ENCODE data around the gene PROM1.

The PROM1 gene, protein sequence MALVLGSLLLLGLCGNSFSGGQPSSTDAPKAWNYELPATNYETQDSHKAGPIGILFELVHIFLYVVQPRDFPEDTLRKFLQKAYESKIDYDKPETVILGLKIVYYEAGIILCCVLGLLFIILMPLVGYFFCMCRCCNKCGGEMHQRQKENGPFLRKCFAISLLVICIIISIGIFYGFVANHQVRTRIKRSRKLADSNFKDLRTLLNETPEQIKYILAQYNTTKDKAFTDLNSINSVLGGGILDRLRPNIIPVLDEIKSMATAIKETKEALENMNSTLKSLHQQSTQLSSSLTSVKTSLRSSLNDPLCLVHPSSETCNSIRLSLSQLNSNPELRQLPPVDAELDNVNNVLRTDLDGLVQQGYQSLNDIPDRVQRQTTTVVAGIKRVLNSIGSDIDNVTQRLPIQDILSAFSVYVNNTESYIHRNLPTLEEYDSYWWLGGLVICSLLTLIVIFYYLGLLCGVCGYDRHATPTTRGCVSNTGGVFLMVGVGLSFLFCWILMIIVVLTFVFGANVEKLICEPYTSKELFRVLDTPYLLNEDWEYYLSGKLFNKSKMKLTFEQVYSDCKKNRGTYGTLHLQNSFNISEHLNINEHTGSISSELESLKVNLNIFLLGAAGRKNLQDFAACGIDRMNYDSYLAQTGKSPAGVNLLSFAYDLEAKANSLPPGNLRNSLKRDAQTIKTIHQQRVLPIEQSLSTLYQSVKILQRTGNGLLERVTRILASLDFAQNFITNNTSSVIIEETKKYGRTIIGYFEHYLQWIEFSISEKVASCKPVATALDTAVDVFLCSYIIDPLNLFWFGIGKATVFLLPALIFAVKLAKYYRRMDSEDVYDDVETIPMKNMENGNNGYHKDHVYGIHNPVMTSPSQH

GRCh38 chr4:16083241-16084191 lies at the start of gene PROM1:
TSS of gene PROM1 (minus strand) at chr4:16084023. CDS start at chr4:16075906, 8,117 bp downstream.
- TF ChIP-seq, protein P1, sequence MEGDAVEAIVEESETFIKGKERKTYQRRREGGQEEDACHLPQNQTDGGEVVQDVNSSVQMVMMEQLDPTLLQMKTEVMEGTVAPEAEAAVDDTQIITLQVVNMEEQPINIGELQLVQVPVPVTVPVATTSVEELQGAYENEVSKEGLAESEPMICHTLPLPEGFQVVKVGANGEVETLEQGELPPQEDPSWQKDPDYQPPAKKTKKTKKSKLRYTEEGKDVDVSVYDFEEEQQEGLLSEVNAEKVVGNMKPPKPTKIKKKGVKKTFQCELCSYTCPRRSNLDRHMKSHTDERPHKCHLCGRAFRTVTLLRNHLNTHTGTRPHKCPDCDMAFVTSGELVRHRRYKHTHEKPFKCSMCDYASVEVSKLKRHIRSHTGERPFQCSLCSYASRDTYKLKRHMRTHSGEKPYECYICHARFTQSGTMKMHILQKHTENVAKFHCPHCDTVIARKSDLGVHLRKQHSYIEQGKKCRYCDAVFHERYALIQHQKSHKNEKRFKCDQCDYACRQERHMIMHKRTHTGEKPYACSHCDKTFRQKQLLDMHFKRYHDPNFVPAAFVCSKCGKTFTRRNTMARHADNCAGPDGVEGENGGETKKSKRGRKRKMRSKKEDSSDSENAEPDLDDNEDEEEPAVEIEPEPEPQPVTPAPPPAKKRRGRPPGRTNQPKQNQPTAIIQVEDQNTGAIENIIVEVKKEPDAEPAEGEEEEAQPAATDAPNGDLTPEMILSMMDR (conservative IDR thresholded peaks at IDR 0.05) = no peak
- H3K27ac ChIP-seq = no peak within 1 kb of the TSS

DNA sequence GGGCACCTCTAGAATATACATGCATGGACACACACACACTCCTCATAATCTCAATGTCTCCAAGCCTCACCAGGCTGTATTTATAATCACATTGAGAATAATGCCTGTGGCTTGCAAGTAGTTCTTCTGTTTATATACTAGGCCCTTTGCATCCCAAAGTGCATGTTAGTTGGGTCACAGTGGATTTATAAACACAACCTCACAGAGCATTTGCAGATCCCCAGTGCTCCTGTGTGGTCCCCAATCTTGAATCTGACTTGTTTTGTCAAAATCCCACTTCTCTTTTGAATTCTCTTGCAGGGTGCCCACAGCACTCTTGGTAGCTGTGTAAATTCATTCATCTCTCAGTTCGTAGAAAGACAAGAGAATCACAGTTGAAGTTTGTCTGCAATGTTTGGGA lies 49.6 kb upstream of the PROM1 start:
- TF ChIP-seq, protein P1 (conservative IDR thresholded peaks at IDR 0.05) = no peak
- no peak overlapping the region for H3K27ac ChIP-seq

DNA sequence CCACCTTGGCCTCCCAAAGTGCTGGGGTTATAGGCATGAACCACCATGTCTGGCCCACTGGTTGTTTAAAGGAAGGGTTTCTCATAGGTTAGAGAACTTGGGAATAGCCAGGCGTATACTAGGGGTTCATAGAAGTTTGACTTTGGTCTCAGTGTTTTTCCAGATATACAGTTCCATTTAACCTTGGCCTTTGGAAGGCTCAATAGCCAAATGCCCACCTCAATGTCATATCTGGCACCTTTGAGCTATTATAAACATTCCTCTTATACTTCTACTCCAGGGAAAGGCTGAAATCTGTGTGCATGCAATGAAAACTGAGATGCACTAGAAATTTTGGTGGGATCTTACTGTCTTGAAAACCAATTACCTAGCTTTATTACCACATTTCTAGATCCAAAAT lies 47.5 kb upstream of the PROM1 start:
- no peak overlapping the region; the same call in 1 of the 2 replicates for H3K27ac ChIP-seq
- TF ChIP-seq, protein P1 (conservative IDR thresholded peaks at IDR 0.05) = no peak

DNA sequence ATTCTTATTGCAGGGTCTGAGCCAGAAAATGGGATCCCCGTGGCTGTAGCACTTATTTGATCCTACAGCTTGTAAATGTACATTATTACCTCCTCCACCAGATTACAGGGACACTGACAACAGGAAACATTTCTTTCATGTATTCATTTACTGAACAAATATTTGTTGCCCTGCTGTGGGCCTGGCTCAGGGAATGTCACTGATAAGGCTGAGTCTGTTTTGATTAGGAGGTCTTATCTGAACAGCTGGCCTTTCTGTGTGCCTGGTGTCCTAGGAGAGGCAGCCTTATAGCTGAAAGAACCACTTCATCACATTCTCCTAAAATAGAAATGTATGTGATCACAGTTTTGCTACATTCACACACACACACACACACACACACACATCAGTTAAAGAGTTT lies 45.5 kb upstream of the PROM1 start:
- peak overlapping the region; percentile 74 for H3K27ac ChIP-seq
- TF ChIP-seq, protein P1 (conservative IDR thresholded peaks at IDR 0.05) = no peak

DNA sequence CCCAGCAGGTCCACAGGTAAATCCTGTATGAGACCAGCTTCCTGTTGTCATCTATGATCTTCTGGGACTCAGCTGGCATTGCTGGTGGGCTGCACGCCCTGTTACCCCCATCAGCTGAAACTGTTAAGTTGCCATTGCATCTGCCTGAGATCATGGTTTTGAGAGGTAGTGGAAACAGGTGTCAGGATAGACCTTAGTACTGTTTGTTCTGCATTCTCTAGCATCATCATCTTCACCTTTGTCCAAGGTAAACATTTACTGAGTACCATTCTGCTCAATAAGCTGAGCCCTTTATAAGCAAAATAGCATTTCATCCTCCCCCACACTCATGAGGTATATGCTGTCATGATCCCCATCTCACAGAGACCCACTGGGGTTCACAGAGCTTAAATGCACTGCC lies 42.9 kb upstream of the PROM1 start:
- H3K27ac ChIP-seq = no peak overlapping the region
- TF ChIP-seq, protein P1 (conservative IDR thresholded peaks at IDR 0.05) = no peak

GRCh38 chr4:16125571-16126445 lies 42.0 kb upstream of the PROM1 start:
- H3K27ac ChIP-seq = no peak overlapping the region
- TF ChIP-seq, protein P1 (conservative IDR thresholded peaks at IDR 0.05) = no peak

Measured in VCaP (cell line).